VCaP (cell line): ENCODE results near the gene ATIC.
"Not testable (repeated sequence)": the region's sequence is repeated elsewhere in the genome, so short reads cannot be mapped to it uniquely, and the experiment has no call there.

Source experiments
- H3K27ac ChIP-seq: fragments of 450-650 bp; 2 replicates; pipeline ENCODE4 v1.5.1; 2017
- CTCF ChIP-seq: fragments of 450-650 bp; conservative IDR thresholded peaks from 2 replicates; pipeline ENCODE4 v1.5.1; 2017; ENCODE audit warnings: mild to moderate bottlenecking, moderate library complexity

The ATIC gene

GRCh38 chr2:215356334-215356947 lies 44.6 kb downstream of the ATIC start:
- no peak for TF ChIP-seq CTCF
- H3K27ac ChIP-seq = no peak overlapping the region

- no peak for TF ChIP-seq CTCF
- H3K27ac ChIP-seq = no peak overlapping the region
Measured at GRCh38 chr2:215356948-215357461, 45.1 kb downstream of the ATIC start.

DNA sequence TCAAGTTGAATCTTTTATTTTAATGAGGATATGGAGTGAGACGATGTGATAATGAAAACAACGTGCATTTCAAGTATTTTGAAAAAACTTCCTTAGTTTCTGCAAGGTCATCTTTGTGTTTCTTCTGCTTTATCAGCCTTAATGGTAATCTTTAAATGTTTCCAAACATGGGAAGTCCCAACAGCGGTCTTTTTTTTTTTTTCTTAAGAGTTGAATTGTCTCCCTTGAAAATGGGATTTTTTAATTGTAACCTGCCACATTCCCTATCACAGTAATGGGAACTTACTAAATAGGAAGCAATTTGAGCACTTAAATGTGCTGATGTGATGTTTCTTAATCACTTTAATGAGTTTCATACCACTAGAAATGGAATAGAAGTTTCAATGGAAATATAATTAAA lies 45.8 kb downstream of the ATIC start:
- TF ChIP-seq CTCF = no peak
- H3K27ac ChIP-seq = no peak overlapping the region

DNA sequence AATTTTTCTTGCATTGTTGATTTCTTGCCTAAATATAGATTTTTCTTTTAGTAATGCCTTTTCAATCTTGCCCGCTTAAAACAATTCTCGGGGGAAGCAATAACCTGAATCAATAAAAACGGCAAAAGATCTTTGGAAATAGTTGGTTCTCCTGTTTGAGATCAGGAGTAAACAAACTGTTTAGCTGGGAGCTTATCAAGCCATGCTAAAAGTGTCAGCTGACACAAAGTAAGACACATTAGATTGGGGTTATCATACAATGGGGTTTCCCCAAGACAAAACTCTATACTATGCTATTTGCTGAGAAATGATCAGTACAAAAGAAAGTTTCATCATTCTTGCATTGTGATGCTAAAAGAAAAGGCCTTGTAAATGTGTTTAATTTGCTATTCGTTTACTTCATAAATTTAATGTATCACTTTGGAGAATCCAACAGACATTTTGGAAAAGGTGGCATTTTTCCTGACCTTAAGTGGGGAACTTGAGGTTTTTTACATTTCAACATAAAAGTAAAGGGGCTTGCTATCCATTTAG lies 46.5 kb downstream of the ATIC start:
- no peak overlapping the region for H3K27ac ChIP-seq
- TF ChIP-seq CTCF = no peak

DNA sequence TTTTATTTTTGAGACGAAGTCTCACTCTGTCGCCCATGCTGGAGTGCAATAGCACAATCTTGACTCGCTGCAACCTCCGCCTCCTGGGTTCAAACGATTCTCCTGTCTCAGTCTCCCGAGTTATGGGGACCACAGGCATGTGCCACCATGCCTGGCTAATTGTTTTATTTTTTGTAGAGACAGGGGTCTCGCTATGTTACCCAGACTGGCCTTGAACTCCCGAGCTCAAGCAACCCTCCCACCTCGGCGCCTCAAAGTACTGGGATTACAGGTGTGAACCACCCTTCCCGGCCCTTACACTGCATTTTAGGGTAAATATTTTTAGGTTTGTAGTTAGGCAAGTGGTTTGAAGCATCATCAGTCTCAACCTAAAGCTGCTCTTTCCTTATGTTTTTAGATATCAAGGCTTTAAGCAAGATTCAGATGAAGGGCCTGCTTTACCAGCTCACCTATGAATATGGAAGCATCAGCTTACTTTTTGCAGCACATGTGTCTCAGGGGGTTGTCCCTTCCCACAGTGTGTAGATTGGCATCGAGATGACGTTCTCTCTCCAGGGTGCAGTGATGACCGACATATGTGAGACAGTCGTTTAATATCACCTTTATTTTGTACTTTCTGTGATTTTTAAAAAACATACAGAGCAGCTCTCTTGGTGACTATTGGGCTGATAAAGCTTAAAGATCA lies 47.2 kb downstream of the ATIC start:
- TF ChIP-seq CTCF = no peak
- no peak overlapping the region for H3K27ac ChIP-seq

- TF ChIP-seq CTCF = no peak
- H3K27ac ChIP-seq = no peak overlapping the region
Measured at GRCh38 chr2:215359576-215359922, 47.7 kb downstream of the ATIC start.

GRCh38 chr2:215360059-215360458 lies 48.2 kb downstream of the ATIC start:
- H3K27ac ChIP-seq = not testable (repeated sequence)

DNA sequence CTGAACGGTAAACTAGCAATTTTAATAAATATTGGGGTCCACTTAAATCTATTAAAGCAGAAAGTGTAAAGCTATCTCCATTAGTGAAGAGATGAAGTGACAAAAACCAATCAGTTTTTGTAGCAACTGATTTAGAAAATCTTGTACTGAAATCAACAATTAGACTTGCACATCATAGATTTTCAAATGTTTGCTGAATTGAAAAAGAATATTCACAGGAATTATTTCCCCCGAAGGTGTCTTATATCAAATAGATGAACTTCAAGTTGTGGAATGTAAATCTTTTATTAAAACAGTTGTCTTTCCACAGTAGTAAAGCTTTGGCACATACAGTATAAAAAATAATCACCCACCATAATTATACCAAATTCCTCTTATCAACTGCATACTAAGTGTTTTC lies 48.7 kb downstream of the ATIC start:
- H3K27ac ChIP-seq = no peak overlapping the region; the same call in 1 of the 2 replicates
- no peak for TF ChIP-seq CTCF
